Lower leg skin (tissue), 4 donors: ENCODE measurements around the gene SELENOP. TPM values are rescaled to one million over a fixed set of nuclear protein-coding genes. Genes with fewer than 3 reads are reported as not detected.

Experiments
- DNase-seq, 2 donors: peaks; one replicate each; pipeline ENCODE4 v3.0.0-alpha.2; 2019; ENCODE audit warnings: low spot score in 2 of 2
- H3K4me3 ChIP-seq: fragments of 200-600 bp; sonication (generic); 2 replicates; pipeline ENCODE4 v1.5.1; 2017; ENCODE audit warnings: mild to moderate bottlenecking, low read depth; ENCODE audit not compliant: poor library complexity, severe bottlenecking
- POLR2A ChIP-seq, 2 donors: fragments of 450-650 bp; IDR thresholded peaks; one replicate each; pipeline ENCODE4 v1.6.1; 2016 to 2017; ENCODE audit warnings: antibody characterized with exemption in 2 of 2, mild to moderate bottlenecking in 1 of 2, moderate library complexity in 1 of 2
- WGBS, 2 donors: methylation state at CpG; one replicate each; pipeline ENCODE4 v1.1.5; 2018; 5-methylcytosine and 5-hydroxymethylcytosine counted together
- intact Hi-C: fragments of 100-400 bp; cut with DNase I; formaldehyde crosslinking; loops from one replicate; pipeline ENCODE4 v1.15.0; 2023; ENCODE audit warnings: low total_unique reads
- total RNA-seq, 4 donors: library from RNA; depleted of rRNA; stranded (reverse); fragments of >200 nt; gene quantifications; one replicate each; pipeline ENCODE4 v1.1.0, GENCODE V29; 2016
- TF ChIP-seq, protein P1 (sequence below), 3 donors: fragments of 450-650 bp; IDR thresholded peaks; one replicate each; pipeline ENCODE4 v1.5.1; 2016; ENCODE audit warnings: antibody characterized with exemption in 3 of 3, mild to moderate bottlenecking in 3 of 3, moderate library complexity in 2 of 3

The SELENOP gene
- total RNA-seq, 4 donors from 2014 or later: 217 to 311 (median 223) TPM

DNA sequence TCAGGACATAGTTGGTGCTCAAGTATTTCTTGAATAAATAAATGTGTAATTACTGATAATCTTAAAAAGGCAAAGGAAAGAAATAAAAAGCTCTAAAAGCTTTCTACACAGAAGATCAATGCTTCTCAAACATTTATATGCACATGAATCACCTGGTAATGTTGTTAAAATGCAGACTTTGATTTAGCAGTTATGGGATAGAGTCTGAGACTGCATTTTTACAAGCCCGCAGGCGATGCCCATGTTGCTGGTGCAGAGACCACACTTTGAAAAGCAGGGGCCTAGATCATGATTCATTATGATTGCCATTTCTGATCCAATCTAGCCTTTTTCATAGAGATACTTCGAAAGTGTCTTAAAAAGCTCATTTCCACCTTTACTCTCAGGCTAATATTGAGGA, 58.6 kb downstream of the SELENOP start:
- no peak overlapping the region for H3K4me3 ChIP-seq
- intact Hi-C loops: no loop called here
- TF ChIP-seq, protein P1, sequence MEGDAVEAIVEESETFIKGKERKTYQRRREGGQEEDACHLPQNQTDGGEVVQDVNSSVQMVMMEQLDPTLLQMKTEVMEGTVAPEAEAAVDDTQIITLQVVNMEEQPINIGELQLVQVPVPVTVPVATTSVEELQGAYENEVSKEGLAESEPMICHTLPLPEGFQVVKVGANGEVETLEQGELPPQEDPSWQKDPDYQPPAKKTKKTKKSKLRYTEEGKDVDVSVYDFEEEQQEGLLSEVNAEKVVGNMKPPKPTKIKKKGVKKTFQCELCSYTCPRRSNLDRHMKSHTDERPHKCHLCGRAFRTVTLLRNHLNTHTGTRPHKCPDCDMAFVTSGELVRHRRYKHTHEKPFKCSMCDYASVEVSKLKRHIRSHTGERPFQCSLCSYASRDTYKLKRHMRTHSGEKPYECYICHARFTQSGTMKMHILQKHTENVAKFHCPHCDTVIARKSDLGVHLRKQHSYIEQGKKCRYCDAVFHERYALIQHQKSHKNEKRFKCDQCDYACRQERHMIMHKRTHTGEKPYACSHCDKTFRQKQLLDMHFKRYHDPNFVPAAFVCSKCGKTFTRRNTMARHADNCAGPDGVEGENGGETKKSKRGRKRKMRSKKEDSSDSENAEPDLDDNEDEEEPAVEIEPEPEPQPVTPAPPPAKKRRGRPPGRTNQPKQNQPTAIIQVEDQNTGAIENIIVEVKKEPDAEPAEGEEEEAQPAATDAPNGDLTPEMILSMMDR (IDR thresholded peaks at IDR 0.05): no peak
- no peak for TF ChIP-seq POLR2A (IDR thresholded peaks at IDR 0.05)
- WGBS, 2 donors: 92 to 95% methylated on average over 3 of the region's 3 CpGs
- no peak for DNase-seq

DNA sequence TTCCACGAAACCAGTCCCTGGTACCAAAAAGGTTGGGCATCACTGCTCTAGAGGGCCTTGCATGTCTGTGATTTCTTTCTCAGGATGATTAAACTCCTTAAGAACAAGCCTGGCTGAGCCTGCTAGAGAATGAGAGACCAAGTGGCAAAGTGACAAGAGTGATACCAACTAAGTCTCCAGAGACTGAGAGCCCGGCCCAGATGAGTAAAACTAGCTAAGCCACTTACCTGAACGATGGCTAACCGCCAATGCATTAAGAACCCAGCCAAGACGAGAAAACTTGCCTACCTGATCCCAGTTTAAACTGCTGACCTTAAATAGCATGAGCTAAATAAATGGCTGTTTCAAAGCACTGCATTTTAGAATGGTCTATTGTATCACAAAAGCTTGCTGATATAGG, 60.6 kb downstream of the SELENOP start:
- peak in 1 of 2 donors; percentile 33 for DNase-seq
- H3K4me3 ChIP-seq: no peak overlapping the region
- TF ChIP-seq, protein P1 (IDR thresholded peaks at IDR 0.05): no peak
- no peak for TF ChIP-seq POLR2A (IDR thresholded peaks at IDR 0.05)
- WGBS, 2 donors: 43 to 44% methylated on average over 5 of the region's 5 CpGs
- intact Hi-C loops: no loop called here

DNA sequence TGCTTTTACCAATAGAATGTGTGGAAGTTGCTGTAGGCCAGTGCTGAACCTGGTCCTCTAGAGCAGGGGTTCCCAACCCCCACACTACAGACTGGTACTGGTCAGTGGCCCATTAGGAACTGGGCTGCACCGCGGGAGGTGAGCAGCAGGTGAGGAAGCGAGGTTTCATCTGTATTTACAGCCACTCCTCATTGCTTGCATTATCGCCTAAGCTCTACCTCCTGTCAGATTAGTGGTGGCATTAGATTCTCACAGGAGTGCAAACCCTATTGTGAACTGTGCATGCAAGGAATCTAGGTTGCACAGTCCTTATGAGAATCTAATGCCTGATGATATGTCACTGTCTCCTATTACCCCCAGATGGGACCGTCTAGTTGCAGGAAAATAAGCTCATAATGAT, 61.2 kb downstream of the SELENOP start:
- no peak overlapping the region for H3K4me3 ChIP-seq
- TF ChIP-seq, protein P1 (IDR thresholded peaks at IDR 0.05): no peak
- no peak for TF ChIP-seq POLR2A (IDR thresholded peaks at IDR 0.05)
- DNase-seq: no peak
- intact Hi-C loops: no loop called here
- 91 to 92% methylated on average over 5 of the region's 5 CpGs for WGBS, 2 donors

Other genes with a start within 250 kb of the SELENOP start
- gene CCDC152, start 55.1 kb downstream of the SELENOP start, total RNA-seq: under 1 TPM in 3 of 4 donors, not detected in 1; 0.07 to 0.29 (median 0.25) TPM
- 1 to 10 TPM; 1.1 to 2.7 (median 2.4) TPM for gene ANXA2R, start 228.4 kb upstream of the SELENOP start, total RNA-seq